Astrocyte of the spinal cord (primary cell): ENCODE results near the gene COA1.

Experiments used
- DNase-seq: peaks from one replicate; pipeline ENCODE4 v3.0.0; 2011; ENCODE audit warnings: low read depth, low spot score
- H3K4me3 ChIP-seq: 2 replicates; pipeline ENCODE4 v1.5.1; 2011; ENCODE audit warnings: low read depth, mild to moderate bottlenecking, low read length, moderate library complexity
- in situ Hi-C: cut with HindIII; loops from 2 replicates; pipeline ENCODE4 v1.10.0; 2017; ENCODE audit warnings: low sequenced_read_pairs
- TF ChIP-seq, protein P1 (sequence below): IDR thresholded peaks from 2 replicates; pipeline ENCODE4 v1.5.1; 2012; ENCODE audit warnings: low read depth, mild to moderate bottlenecking, low read length, inconsistent platforms

COA1 gene

DNA sequence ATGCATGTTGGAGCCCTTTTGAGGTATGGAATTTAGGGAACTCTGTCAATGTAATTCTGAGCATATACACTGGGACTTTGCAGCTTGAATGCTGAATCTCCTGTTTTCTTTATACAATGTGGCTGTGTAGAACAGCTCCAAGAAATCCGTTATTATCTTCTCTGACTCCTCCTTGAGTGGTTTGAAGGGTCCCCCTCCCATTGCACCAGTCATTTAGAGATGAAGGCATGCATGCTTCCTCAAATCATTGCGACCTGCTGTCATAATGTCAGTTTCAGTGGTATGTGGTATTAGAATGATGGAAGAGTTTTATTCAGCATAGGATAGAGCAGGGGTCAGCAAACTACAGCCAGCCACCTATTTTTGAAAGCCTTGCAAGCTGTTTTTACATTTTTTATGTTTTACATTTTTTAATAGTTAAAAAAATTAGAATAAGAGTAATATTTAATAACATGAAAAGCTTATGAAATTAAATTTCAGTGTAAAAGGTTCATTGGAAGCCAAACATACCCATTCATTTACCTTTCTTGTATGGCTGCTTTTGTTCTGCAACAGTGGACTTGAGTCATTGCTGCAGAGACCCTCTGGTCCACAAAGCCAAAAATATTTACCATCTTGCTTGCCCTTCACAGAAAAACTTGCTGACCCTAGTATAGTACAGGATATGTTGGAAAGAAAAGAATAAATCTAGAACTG is 138.3 kb downstream of the COA1 start:
- DNase-seq = no peak
- TF ChIP-seq, protein P1, sequence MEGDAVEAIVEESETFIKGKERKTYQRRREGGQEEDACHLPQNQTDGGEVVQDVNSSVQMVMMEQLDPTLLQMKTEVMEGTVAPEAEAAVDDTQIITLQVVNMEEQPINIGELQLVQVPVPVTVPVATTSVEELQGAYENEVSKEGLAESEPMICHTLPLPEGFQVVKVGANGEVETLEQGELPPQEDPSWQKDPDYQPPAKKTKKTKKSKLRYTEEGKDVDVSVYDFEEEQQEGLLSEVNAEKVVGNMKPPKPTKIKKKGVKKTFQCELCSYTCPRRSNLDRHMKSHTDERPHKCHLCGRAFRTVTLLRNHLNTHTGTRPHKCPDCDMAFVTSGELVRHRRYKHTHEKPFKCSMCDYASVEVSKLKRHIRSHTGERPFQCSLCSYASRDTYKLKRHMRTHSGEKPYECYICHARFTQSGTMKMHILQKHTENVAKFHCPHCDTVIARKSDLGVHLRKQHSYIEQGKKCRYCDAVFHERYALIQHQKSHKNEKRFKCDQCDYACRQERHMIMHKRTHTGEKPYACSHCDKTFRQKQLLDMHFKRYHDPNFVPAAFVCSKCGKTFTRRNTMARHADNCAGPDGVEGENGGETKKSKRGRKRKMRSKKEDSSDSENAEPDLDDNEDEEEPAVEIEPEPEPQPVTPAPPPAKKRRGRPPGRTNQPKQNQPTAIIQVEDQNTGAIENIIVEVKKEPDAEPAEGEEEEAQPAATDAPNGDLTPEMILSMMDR = no peak
- in situ Hi-C loops = no loop called here
- no peak overlapping the region for H3K4me3 ChIP-seq

GRCh38 chr7:43589728-43590127 is 139.6 kb downstream of the COA1 start:
- in situ Hi-C loops = no loop called here
- TF ChIP-seq, protein P1 = no peak
- no peak overlapping the region for H3K4me3 ChIP-seq
- DNase-seq = no peak
